Stimulated activated CD8-positive, alpha-beta memory T cell treated with anti-CD3 and anti-CD28 coated beads, Interleukin-7, amount 100 ng/mL, for 1 hour (primary cell): ENCODE measurements around the gene PDGFRB.

Source experiments
- DNase-seq, 2 donors: peaks; one replicate each; pipeline ENCODE4 v3.0.0-alpha.2; 2020; ENCODE audit warnings: low read depth in 2 of 2

Gene PDGFRB

DNA sequence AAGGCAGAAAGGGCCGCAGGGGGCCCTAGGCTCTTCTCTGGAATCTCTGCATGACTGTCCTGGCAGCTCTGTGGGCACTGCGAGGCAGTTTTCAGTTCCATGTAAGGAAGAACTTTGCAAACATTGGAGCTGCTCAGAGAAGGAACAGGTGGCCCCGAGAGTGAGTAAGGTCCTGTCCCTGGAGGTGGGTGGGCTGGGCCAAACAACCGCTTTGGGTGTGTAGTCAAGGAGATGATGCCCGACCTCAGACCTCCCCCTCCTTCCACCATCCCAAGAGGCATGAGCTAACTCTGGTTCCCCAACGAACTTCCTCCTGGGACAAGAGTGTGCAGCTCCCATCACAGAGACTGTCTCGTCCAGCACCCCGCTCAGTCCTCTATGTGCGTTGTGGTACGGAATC lies 89.8 kb downstream of the PDGFRB start:
- no peak for DNase-seq

DNA sequence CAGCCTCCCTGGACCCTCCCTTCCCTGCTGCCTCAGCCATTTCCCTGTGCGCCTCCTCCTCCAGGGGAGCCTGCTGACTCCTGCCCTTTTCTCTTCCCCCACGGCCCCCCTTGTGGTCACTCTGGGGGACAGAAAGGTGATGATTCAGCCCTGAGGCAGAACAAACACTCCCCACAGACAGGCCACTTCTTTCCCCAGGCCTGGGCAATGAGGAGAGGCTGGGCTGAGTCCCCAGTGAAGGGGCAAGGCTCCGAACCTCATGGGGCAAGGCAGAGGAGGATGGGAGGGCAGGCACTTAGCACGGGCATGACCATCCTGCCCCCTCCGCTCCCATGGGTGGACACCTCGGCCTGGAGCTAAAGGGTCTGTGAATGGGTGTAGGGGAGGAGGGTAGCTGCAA lies 90.3 kb downstream of the PDGFRB start:
- DNase-seq = no peak

GRCh38 chr5:150064681-150065220 lies 90.9 kb downstream of the PDGFRB start:
- no peak for DNase-seq
